Cardiac fibroblast (primary cell): Measurements from ENCODE around the gene MRNIP.

Experiments used
- DNase-seq, 2 donors: peaks; one replicate each; pipeline versions ENCODE4 v3.0.0 to v3.0.0-alpha.2; 2010; ENCODE audit warnings: low read depth in 2 of 2
- H3K4me3 ChIP-seq, 2 donors: replicated peaks in 1 of 2; 1 replicate in 1 of 2; 2 replicates in 1 of 2; pipeline ENCODE4 v1.5.1; 2011; ENCODE audit warnings: low read depth in 2 of 2, low read length in 2 of 2, mild to moderate bottlenecking in 2 of 2, moderate library complexity in 1 of 2
- CTCF ChIP-seq: IDR thresholded peaks from one replicate; pipeline ENCODE4 v1.5.1; 2011; ENCODE audit warnings: low read depth, mild to moderate bottlenecking, low read length, inconsistent platforms

Gene MRNIP

DNA sequence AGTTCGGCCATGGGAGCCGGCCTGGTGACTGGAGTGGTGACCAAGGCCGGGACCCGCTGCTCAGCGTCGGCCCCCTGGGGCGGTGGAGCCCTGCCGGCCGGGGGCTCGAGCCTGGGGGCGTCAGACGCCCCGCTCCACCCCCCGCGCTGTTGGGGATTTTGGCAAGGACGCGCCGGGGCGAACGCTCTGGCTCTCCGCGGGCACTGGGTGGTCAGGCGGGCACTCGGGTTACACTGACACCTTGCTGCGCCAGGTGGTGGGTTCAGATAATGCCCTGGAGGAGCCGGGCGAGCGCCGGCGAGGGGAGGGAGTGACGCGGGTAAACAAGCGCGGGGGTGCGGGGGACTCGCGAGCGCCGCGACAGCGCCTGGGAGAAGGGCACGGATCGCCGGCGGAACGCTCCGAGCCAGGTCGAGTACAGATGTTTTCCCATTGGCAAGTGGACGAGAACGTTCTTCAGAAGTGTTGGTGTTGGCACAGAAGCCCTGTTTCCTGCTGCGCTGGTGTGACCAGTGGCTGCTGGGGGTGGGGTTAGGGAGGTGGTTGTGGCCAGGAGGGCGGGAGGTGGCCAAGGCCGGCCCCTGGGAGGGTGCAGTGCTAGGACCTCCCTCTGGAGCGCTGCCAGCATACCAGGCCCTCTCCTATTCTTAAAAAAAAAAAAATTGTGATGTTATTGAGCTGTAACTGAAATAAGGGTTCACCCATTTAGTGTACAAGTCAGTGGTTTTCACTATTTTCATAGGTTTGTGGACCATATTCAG lies 37.1 kb downstream of the MRNIP start:
- H3K4me3 ChIP-seq: peak overlapping the region; percentile 85 to 91
- DNase-seq: peak; percentile 96 to 97
- TF ChIP-seq CTCF: peak; percentile 6

GRCh38 chr5:179820483-179821297 lies 37.9 kb downstream of the MRNIP start, which contains the start of gene SQSTM1:
Gene SQSTM1 (plus strand): TSS chr5:179820905. CDS start chr5:179820937, 32 bp downstream.
- H3K4me3 ChIP-seq: peak within 1 kb of the TSS; percentile 85 to 91
- TF ChIP-seq CTCF: no peak
- DNase-seq: peak; percentile 81 to 90

GRCh38 chr5:179820127-179820482 lies 38.5 kb downstream of the MRNIP start:
- no peak for TF ChIP-seq CTCF
- H3K4me3 ChIP-seq: peak overlapping the region; percentile 85 to 91
- no peak for DNase-seq

GRCh38 chr5:179819296-179820126 lies 39.1 kb downstream of the MRNIP start:
- DNase-seq: peak; percentile 78 to 81
- peak overlapping the region; percentile 13 to 33 for H3K4me3 ChIP-seq

DNA sequence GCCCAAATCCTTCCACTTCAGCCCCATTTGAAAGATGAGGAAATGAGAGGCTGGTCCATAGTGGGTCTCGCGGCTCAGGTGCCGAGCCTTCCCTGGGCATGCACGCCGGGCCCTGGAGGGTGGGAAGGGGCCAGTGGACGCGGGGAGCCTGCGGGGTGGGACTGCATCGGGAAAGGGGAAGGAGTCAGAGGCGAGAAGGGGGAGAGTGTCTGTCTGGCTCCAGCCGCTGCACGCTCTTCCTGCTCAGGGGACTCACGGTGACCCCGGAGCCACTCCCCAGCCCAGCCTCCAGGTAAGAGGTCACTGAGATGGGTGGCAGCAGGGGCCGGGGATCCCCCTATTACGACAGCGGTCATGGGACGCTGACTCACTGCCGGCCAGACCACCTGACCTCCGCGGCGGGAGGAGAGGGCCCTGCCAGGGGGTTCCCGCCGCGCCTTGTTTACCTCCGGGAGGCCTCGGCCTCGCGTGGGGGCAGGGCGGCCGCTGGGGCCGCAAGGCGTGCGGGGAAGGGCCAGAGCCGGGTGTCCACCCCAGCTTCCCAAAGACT lies 39.8 kb downstream of the MRNIP start:
- DNase-seq: peak; percentile 95 to 98
- peak overlapping the region; percentile 1 to 33 for H3K4me3 ChIP-seq
- no peak for TF ChIP-seq CTCF

More at GRCh38 chr5:179819296-179820126, 39.1 kb downstream of the MRNIP start:
- no peak for TF ChIP-seq CTCF
